Measurements from ENCODE around the gene NLRC4.

DNA sequence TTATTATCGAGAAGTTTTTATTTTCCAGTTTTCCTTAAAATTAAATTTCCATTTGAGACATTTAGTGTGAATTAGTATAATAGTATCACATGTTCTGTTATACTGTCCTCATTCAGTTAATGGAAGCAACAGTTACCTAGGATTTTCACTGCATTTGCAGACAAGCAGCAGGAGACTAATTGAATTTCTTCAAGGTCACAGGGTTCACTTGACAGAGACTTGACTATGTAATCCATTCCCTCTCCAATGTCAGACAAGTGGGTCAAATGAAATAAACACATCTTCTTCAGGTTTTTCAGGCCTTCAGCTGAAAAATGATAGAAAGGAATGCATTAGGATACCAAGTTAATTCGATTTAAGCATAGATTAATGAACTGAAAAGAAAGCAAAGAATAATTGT, 26.7 kb downstream of the NLRC4 start:
- TF ChIP-seq CTCF (IDR thresholded peaks at IDR 0.05; ENCODE audit: poor library complexity), result no peak
- TF ChIP-seq EZH2 (IDR thresholded peaks at IDR 0.05; ENCODE audit: borderline replicate concordance), result no peak

Data from hepatocyte (in vitro differentiated cells).